Liver (tissue), 3 donors: ENCODE measurements around the gene CDH4.

Experiments
- ATF3 ChIP-seq: IDR thresholded peaks from 2 replicates; pipeline ENCODE4 v1.6.1; 2016; ENCODE audit warnings: antibody characterized with exemption
- CTCF ChIP-seq: fragments of 150-350 bp; IDR thresholded peaks from 2 replicates; pipeline ENCODE4 v1.5.1; 2017; ENCODE audit warnings: improper control_type of control experiment, low read depth, low read length; ENCODE audit not compliant: missing input control
- EGR1 ChIP-seq, 2 donors: IDR thresholded peaks; 2 replicates each; pipeline ENCODE4 v1.6.1; 2016 to 2018; ENCODE audit warnings: antibody characterized with exemption in 2 of 2, low read depth in 2 of 2
- FOXA2 ChIP-seq: IDR thresholded peaks from 2 replicates; pipeline ENCODE4 v1.6.1; 2016; ENCODE audit warnings: antibody characterized with exemption
- MAX ChIP-seq: IDR thresholded peaks from 2 replicates; pipeline ENCODE4 v1.6.1; 2016; ENCODE audit warnings: antibody characterized with exemption
- RAD21 ChIP-seq, 2 donors: IDR thresholded peaks; 2 replicates each; pipeline ENCODE4 v1.6.1; 2016; ENCODE audit warnings: antibody characterized with exemption in 2 of 2, mild to moderate bottlenecking in 2 of 2
- REST ChIP-seq: IDR thresholded peaks from 2 replicates; pipeline ENCODE4 v1.6.1; 2016; ENCODE audit warnings: antibody characterized with exemption, mild to moderate bottlenecking
- SP1 ChIP-seq: IDR thresholded peaks from 2 replicates; pipeline ENCODE4 v1.6.1; 2018; ENCODE audit warnings: antibody characterized with exemption, mild to moderate bottlenecking
- TAF1 ChIP-seq: conservative IDR thresholded peaks from 2 replicates; pipeline ENCODE4 v1.6.1; 2016; ENCODE audit warnings: antibody characterized with exemption, mild to moderate bottlenecking
- YY1 ChIP-seq: IDR thresholded peaks from 2 replicates; pipeline ENCODE4 v1.6.1; 2016; ENCODE audit warnings: antibody characterized with exemption, mild to moderate bottlenecking
- donor health status: healthy.
- donor health status: healthy.

GRCh38 chr20:61770113-61770585, 518.1 kb downstream of the CDH4 start:
- TF ChIP-seq CTCF (no peak), TAF1 (no peak), MAX (no peak), RAD21 (IDR thresholded peaks at IDR 0.05) (no peak), SP1 (no peak), YY1 (no peak), ATF3 (no peak), EGR1 (IDR thresholded peaks at IDR 0.05; ENCODE audit: low read depth in 2 of 2) (no peak), REST (no peak), FOXA2 (no peak)
